ENCODE measurements around the gene EFCAB7.
A peak's percentile ranks its signal among the peaks of the same experiment; 100 is the strongest.

The EFCAB7 gene, protein sequence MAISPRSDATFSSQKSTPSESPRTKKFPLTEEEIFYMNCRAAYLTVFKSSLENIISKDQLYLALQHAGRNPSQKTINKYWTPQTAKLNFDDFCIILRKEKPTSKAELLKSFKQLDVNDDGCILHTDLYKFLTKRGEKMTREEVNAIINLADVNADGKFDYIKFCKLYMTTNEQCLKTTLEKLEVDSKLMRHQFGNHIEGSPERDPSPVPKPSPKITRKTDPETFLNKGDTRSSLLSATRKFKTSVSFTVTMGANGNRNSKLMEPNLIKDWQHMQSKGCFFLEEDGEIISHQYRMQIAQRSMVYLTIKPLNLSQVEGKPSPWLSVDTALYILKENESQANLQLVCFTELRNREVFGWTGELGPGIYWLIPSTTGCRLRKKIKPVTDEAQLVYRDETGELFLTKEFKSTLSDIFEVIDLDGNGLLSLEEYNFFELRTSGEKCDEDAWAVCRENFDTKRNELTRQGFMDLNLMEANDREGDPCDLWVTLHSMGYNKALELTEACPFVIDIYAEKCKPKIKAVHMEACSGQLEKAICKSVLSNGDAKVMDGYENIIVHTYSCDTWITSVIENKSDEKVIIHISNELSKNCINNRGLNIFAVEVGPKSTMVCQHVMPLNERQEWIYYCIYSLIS

GRCh38 chr1:63522891-63523728 is at the start of gene EFCAB7, which contains the start of gene ITGB3BP:
EFCAB7 (plus strand) TSS chr1:63523525; CDS start chr1:63525573, 2,048 bp downstream.
ITGB3BP (minus strand) TSS chr1:63523225; CDS start chr1:63523133, 92 bp downstream.
- TF ChIP-seq ZNF274 (IDR thresholded peaks at IDR 0.05; ENCODE audit: low read depth, low read length), result no peak
- no peak for TF ChIP-seq YY1 (IDR thresholded peaks at IDR 0.05; ENCODE audit: insufficient read depth, insufficient read length)
- no peak for TF ChIP-seq SUZ12 (IDR thresholded peaks at IDR 0.05; ENCODE audit: extremely low read depth, insufficient read depth, insufficient read length)
- H3K9me3 ChIP-seq (ENCODE audit: insufficient read depth, low read length), result no peaks in the 10 kb centered on the region
- peak; percentile 98 for DNase-seq (ENCODE audit: low read depth, low spot score)
- H3K4me1 ChIP-seq (ENCODE audit: insufficient read depth, insufficient read length), result no peaks in the 10 kb centered on the region
- peak within 1 kb of the TSS; percentile 76 for H3K9ac ChIP-seq (ENCODE audit: insufficient read length, low read depth)
- no peaks in the 10 kb centered on the region for H3K27me3 ChIP-seq (ENCODE audit: insufficient read depth, insufficient read length)
- H3K36me3 ChIP-seq (ENCODE audit: insufficient read depth, insufficient read length, low read length), result no peaks in the 10 kb centered on the region
- H3K4me3 ChIP-seq (ENCODE audit: insufficient read length, low read depth), result peak within 1 kb of the TSS; percentile 67

GRCh38 chr1:63475761-63476160 is 47.6 kb upstream of the EFCAB7 start:
- Histone ChIP-seq H3K9me3 (ENCODE audit: insufficient read depth, low read length) (peaks cover 18% of the 10 kb centered on the region), H3K4me3 (ENCODE audit: insufficient read length, low read depth) (no peak overlapping the region), H3K4me1 (ENCODE audit: insufficient read depth, insufficient read length) (no peaks in the 10 kb centered on the region), H3K27me3 (ENCODE audit: insufficient read depth, insufficient read length) (no peaks in the 10 kb centered on the region), H3K36me3 (ENCODE audit: insufficient read depth, insufficient read length, low read length) (peaks cover 12% of the 10 kb centered on the region), H3K9ac (ENCODE audit: insufficient read length, low read depth) (no peak overlapping the region)
- DNase-seq (ENCODE audit: low read depth, low spot score), result no peak
- TF ChIP-seq YY1 (IDR thresholded peaks at IDR 0.05; ENCODE audit: insufficient read depth, insufficient read length) (no peak), SUZ12 (IDR thresholded peaks at IDR 0.05; ENCODE audit: extremely low read depth, insufficient read depth, insufficient read length) (no peak), ZNF274 (IDR thresholded peaks at IDR 0.05; ENCODE audit: low read depth, low read length) (no peak)

GRCh38 chr1:63480057-63480456 is 43.3 kb upstream of the EFCAB7 start:
- H3K4me3 ChIP-seq (ENCODE audit: insufficient read length, low read depth), result no peak overlapping the region
- no peak for TF ChIP-seq SUZ12 (IDR thresholded peaks at IDR 0.05; ENCODE audit: extremely low read depth, insufficient read depth, insufficient read length)
- TF ChIP-seq YY1 (IDR thresholded peaks at IDR 0.05; ENCODE audit: insufficient read depth, insufficient read length), result no peak
- no peak for TF ChIP-seq ZNF274 (IDR thresholded peaks at IDR 0.05; ENCODE audit: low read depth, low read length)

DNA sequence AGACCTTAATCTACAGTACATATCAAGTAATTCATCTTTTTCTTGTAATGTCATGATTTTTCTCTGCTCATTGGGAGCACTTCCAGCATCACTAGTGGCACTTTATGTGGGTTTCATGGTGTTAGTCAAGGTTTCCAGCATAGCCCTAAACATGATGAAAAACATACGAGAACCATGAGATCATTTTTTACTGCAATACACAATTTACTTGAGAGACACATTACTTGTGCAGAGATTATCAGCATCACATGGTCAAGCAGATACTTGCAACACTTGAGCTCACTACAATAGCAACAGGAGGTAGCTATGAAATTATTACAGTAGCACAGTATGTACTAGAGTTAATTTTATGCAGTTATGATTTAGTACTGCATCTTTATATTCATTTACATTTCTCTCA is 36.7 kb upstream of the EFCAB7 start:
- no peak overlapping the region for H3K9ac ChIP-seq (ENCODE audit: insufficient read length, low read depth)
- no peak for DNase-seq (ENCODE audit: low read depth, low spot score)
- no peaks in the 10 kb centered on the region for H3K27me3 ChIP-seq (ENCODE audit: insufficient read depth, insufficient read length)
- TF ChIP-seq YY1 (IDR thresholded peaks at IDR 0.05; ENCODE audit: insufficient read depth, insufficient read length) (no peak), SUZ12 (IDR thresholded peaks at IDR 0.05; ENCODE audit: extremely low read depth, insufficient read depth, insufficient read length) (no peak), ZNF274 (IDR thresholded peaks at IDR 0.05; ENCODE audit: low read depth, low read length) (no peak)
- peaks cover 10% of the 10 kb centered on the region for H3K36me3 ChIP-seq (ENCODE audit: insufficient read depth, insufficient read length, low read length)
- H3K4me3 ChIP-seq (ENCODE audit: insufficient read length, low read depth), result no peak overlapping the region
- no peaks in the 10 kb centered on the region for H3K4me1 ChIP-seq (ENCODE audit: insufficient read depth, insufficient read length)
- no peaks in the 10 kb centered on the region for H3K9me3 ChIP-seq (ENCODE audit: insufficient read depth, low read length)

More at GRCh38 chr1:63480057-63480456, 43.3 kb upstream of the EFCAB7 start:
- no peak for DNase-seq (ENCODE audit: low read depth, low spot score)
- Histone ChIP-seq H3K4me1 (ENCODE audit: insufficient read depth, insufficient read length) (no peaks in the 10 kb centered on the region), H3K27me3 (ENCODE audit: insufficient read depth, insufficient read length) (no peaks in the 10 kb centered on the region), H3K36me3 (ENCODE audit: insufficient read depth, insufficient read length, low read length) (peaks cover 9% of the 10 kb centered on the region), H3K9me3 (ENCODE audit: insufficient read depth, low read length) (peaks cover 3% of the 10 kb centered on the region; the same call in 1 of the 2 replicates), H3K9ac (ENCODE audit: insufficient read length, low read depth) (no peak overlapping the region)

GRCh38 chr1:63487336-63488065 is 35.8 kb upstream of the EFCAB7 start:
- Histone ChIP-seq H3K27me3 (ENCODE audit: insufficient read depth, insufficient read length) (no peaks in the 10 kb centered on the region), H3K9ac (ENCODE audit: insufficient read length, low read depth) (no peak overlapping the region), H3K9me3 (ENCODE audit: insufficient read depth, low read length) (no peaks in the 10 kb centered on the region), H3K4me1 (ENCODE audit: insufficient read depth, insufficient read length) (no peaks in the 10 kb centered on the region), H3K36me3 (ENCODE audit: insufficient read depth, insufficient read length, low read length) (peaks cover 10% of the 10 kb centered on the region), H3K4me3 (ENCODE audit: insufficient read length, low read depth) (no peak overlapping the region)
- no peak for DNase-seq (ENCODE audit: low read depth, low spot score)
- TF ChIP-seq SUZ12 (IDR thresholded peaks at IDR 0.05; ENCODE audit: extremely low read depth, insufficient read depth, insufficient read length), result no peak
- no peak for TF ChIP-seq YY1 (IDR thresholded peaks at IDR 0.05; ENCODE audit: insufficient read depth, insufficient read length)

DNA sequence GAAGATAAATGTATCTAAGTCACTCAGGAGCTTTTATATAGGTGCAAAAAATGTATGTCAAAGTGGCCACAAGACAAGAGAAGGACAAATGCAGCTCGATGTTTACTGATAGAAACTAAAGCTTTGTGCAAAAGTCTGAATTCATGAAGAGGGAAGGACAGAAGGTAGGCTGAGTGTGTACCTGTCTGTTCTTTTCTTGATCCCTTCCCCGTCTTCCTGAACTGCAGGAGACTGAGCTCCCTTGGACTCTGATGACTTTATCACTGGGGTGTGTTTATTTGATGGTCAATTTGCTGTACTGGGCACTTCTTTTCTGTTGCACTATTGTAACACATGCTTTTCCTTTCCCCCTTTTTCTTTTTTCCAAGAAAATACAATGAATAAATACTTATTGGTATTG is 25.7 kb upstream of the EFCAB7 start:
- no peaks in the 10 kb centered on the region for H3K4me1 ChIP-seq (ENCODE audit: insufficient read depth, insufficient read length)
- peaks cover 19% of the 10 kb centered on the region for H3K36me3 ChIP-seq (ENCODE audit: insufficient read depth, insufficient read length, low read length)
- no peaks in the 10 kb centered on the region for H3K9me3 ChIP-seq (ENCODE audit: insufficient read depth, low read length)

More for the DNA sequence above, 25.7 kb upstream of the EFCAB7 start:
- Histone ChIP-seq H3K9ac (ENCODE audit: insufficient read length, low read depth) (no peak overlapping the region), H3K27me3 (ENCODE audit: insufficient read depth, insufficient read length) (no peaks in the 10 kb centered on the region), H3K4me3 (ENCODE audit: insufficient read length, low read depth) (no peak overlapping the region)
- no peak for TF ChIP-seq SUZ12 (IDR thresholded peaks at IDR 0.05; ENCODE audit: extremely low read depth, insufficient read depth, insufficient read length)
- TF ChIP-seq ZNF274 (IDR thresholded peaks at IDR 0.05; ENCODE audit: low read depth, low read length), result no peak
- TF ChIP-seq YY1 (IDR thresholded peaks at IDR 0.05; ENCODE audit: insufficient read depth, insufficient read length), result no peak
- no peak for DNase-seq (ENCODE audit: low read depth, low spot score)

All from NT2/D1 (cell line).